H54 (cell line): Measurements from ENCODE around the gene ALS2.
"Not testable (repeated sequence)": the region's sequence is repeated elsewhere in the genome, so short reads cannot be mapped to it uniquely, and the experiment has no call there.

Source experiments
- DNase-seq: peaks from one replicate; pipeline ENCODE4 v3.0.0; 2011; ENCODE audit warnings: low spot score, mixed read lengths; ENCODE audit not compliant: insufficient read length
- FAIRE-seq: peaks from 3 replicates; lab custom pipeline; 2011; peaks lifted over from hg19 to GRCh38; lab: Jason Lieb, UNC
- POLR2A ChIP-seq: IDR thresholded peaks from 2 replicates; pipeline ENCODE4 v1.6.1; 2011; ENCODE audit warnings: low read depth, mild to moderate bottlenecking, low read length

The ALS2 gene

DNA sequence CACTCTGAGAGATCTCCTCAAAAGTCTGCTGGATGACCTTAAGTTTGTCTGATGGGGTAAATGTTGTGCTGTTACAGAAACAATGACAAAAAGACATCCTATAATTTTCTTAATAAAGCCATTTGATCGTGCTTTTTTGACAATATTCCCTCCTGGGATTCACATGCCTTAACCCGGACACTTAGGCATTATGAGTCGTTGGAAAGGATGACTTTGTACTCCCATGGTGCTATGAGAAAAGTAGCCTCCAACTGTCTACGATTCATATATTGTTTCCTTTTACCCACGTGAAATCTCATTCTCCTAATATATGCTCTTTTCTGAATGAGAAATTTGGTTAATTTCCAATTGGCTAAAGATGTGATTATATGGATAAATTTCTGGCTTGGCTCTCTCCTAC, 76.2 kb downstream of the ALS2 start:
- TF ChIP-seq POLR2A, result no peak
- peak; percentile 74 for FAIRE-seq
- no peak for DNase-seq

DNA sequence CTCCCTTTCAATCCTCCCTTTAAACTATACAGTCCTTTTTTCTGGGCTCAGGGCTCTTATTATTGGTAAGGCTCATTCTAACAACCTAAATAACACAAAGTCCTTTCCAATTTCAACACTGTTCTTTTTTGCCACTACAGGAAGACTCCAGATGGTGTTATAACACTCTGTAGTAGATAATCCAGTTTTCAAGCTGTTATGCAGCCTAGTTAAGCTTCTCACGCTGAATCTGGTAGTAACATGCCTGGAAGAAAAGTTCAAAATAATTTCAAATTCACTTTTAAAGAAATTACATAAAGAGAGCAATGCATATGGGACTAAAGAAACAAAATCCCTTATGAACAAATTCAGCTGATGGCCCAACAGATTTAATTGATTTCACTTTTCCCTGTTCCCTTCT, 79.1 kb downstream of the ALS2 start:
- no peak for FAIRE-seq
- no peak for DNase-seq
- no peak for TF ChIP-seq POLR2A

DNA sequence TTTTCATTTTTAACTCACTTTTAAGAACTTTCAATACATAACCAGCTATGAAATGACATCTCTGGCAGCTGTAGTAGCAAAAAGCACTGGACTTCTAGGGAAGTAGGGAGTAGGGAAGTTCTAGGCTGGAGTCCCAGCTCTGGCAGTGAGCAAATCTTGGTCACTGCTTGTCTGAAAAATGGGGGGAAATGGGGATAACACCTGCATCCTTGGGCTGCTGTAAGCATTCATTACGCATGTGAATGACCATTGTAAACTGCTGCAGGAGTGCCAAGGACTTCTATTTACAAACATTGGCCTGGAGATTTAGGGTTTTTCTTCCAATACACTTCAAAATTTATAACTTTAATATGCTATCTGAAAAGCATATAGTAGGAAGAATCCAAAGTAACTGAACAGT, 81.3 kb downstream of the ALS2 start:
- peak; percentile 6 for FAIRE-seq
- DNase-seq, result no peak
- no peak for TF ChIP-seq POLR2A

DNA sequence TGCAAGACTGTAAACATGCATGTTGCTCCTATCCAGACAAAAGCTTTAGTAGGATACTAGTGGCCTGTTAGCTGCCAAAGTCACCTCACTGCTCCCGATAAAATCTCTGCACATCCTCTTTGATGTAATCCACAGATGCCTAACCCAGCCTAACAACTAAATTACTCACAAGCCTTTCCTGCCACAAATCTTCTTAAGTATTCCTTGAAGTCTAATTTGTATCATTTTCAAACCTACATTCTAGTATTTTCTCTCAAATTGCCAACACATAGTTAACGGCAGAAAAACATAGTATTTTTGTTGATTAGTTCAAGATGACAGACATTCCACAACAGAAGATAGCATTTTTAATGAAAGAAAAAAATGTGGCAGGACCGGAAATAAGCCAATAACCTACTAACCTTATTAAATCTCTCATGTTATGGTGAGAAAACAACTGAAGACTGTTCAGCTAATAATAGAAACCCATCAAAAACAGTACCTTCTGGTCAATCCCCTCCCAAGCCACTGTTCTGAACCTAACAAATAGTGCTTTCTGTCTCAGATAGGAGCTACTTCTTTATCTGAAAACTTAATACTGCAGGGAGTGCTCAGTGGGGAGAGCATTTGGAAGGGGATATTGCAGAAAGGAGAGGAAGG, 82.0 kb downstream of the ALS2 start, which contains the start of gene MPP4:
TSS of gene MPP4 (minus strand) at position 57 of the 639 bp plus-strand sequence. CDS start 4,690 bp downstream, outside the sequence.
- DNase-seq, result no peak
- no peak for TF ChIP-seq POLR2A
- FAIRE-seq, result peak; percentile 84

DNA sequence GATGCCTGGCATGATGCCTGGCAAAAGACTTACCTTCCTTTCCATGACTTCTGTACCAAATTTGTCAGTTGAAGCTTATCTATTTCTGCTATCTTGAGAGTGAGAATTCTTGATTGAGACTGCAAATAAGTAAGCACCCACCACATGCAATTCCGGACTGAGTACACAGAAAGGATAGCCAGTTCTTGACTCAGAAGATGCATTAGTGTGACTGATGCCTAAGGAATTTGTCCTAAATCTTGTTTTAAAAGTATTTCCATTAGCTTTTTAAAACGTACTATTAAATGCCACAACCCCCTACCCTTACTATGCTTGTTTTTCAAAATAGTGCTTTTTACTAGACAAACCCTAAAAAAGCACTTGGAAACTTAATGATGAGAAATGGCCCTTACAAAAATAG, 82.8 kb downstream of the ALS2 start:
- FAIRE-seq (peak; percentile 60), DNase-seq (peak; percentile 17)

DNA sequence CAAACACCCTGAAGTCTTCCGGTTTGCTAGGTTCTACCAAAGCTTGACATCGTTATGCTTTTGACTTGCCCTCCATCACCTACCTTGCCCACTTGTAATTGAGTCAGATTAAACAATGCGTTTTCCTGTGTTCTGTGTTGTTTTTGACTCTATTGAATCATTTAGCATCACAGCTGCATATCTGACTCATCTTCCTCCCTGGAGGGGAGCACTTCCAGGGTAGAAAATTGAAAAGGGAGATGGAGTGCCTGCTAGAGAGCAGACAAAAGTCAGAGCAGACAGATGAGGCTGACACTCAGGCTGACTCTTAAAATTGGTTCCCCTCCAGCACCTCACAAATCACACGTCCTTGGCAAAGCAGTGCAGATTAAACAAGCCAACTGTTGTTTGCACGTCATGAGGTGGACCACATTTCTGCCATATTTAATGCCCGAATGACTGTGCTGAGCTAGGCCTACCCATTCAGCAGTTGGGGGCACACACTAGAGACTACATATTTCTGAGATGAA, 84.5 kb downstream of the ALS2 start:
- no peak for TF ChIP-seq POLR2A
- DNase-seq (peak; percentile 30), FAIRE-seq (peak; percentile 97)

More for the DNA sequence above, 82.8 kb downstream of the ALS2 start:
- TF ChIP-seq POLR2A, result no peak

DNA sequence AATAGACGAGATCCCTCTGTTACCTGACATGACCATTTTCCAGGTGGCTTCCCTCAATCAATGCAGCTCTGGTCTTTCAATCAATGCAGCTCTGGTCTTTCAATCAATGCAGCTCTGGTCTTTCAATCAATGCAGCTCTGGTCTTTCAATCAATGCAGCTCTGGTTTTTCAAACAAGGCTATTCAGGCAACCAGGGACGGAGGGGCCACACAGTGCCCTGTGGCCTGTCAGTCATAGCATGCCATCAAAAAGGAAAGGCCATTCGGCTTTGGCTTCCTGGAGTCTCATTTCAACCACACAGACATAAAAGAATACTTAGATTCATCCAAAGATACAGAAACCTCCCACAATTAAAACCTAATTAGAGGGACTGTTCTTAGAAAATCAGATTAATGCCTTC, 95.6 kb downstream of the ALS2 start:
- no peak for TF ChIP-seq POLR2A
- FAIRE-seq (no peak), DNase-seq (no peak)

DNA sequence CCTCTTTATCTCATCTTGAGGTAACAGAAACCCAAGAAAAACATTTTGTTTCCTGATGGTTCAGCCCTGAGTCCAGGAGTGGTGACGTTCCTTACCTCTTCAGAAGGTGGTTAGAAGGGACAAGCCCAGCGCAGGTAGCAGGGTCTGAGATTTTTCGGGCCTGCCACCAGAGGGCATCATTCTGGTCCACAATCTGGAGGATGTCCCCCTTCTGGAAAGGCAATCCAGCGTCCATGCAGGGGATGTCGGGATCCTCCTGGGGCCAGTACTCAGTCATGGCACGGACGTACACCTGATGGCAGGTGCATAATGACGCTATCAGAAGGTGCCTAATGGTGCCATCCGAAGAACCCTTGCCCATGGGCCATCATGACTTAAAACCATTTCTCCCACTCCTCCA, 100.0 kb downstream of the ALS2 start:
- peak; percentile 23 for DNase-seq
- no peak for TF ChIP-seq POLR2A
- FAIRE-seq, result peak; percentile 65

DNA sequence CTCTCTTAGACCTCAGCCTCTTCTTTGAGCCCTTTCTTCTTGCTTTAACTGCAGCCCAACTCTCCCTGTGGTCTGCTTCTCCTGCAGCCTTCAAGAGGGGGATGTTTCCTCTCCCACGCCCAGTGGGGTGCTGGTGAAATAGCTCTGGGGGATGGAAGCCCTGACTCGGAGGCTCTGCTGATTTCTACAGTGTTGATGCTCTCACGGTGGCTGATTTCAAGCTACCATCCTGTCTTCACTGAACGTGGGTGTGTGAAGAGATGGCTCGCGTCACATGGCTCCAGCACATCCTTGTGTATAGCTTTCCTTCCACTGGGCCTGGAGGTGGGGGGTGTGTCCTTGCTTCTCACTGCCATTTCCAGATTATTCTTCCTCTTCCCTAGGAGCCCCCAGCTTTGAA, 102.3 kb downstream of the ALS2 start:
- no peak for FAIRE-seq
- no peak for DNase-seq
- TF ChIP-seq POLR2A, result no peak

DNA sequence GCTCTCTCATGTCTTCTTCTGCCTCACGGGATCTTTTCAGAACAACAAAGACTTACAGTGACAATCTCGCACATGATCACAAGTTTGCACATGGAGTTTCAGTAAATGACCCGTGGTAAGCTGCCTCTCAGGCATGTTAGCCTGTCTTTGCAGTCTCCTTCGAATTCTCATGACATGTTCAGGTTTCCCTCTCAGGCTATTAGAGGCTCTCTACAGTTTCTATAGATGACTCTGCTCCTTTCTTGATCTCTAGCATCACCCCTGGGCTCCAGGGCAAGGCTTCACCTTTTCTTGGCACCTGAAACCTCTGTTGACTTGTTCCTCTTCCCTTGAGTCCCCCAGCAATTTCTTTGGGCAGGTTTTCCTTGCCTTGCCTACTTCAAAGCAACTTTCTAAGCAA, 105.3 kb downstream of the ALS2 start:
- FAIRE-seq (no peak), DNase-seq (no peak)
- no peak for TF ChIP-seq POLR2A

DNA sequence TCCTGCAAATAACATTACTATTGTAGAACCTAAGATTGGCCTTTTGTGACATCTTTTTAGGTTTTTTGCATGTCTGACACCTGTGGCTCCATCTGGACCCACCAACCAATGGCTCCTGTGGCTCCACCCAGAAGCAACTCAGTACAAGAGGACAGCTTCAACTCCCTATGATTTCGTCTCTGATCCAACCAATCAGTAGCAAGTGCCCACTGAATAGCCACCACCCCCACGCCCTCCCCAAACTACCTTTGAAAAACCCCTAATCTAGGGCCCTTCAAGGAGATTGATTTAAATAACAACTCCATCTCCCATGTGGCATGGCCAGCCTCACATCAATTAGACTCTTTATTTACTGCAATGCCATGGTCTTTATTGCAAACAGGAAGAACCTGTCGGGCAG, 105.9 kb downstream of the ALS2 start:
- no peak for DNase-seq
- FAIRE-seq, result no peak
- TF ChIP-seq POLR2A, result no peak

DNA sequence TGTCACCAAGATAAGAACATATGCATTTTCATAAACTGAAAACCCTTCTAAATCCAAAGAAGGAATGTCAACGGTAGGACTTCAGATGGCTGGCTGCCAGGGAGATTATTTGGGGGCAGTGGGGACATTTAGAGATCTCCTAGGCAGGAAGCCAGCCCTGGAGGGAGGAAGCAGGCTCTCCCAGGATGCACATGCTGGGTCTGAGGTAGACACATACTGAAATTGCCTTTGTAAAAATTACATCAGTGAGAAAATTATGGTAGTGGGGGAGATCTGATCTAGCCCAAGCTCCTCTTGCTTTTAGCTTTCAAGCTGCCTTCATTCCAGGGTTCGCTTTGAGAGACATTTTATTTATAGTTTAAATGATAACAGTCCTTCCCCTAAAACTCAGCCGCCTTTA, 106.4 kb downstream of the ALS2 start:
- DNase-seq (no peak), FAIRE-seq (no peak)
- no peak for TF ChIP-seq POLR2A

DNA sequence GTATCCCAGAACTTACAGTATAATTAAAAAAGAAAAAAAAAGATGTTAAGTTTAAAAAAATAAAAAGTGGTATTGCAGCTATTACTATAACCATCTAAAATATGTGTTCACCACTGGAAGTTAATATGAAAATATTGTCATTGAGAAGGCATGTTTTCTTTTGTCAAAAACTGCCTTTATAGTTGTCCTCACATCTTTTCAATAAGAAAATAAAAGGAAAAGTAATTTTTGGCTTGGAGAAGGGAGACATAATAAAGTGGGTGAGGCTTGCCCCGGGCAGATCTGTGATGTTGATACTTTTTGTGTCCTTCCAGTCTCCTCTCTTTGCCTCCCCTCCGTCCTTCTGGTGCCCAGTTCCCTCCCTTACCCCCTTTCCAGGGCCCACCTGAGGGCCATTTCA, 107.2 kb downstream of the ALS2 start:
- no peak for TF ChIP-seq POLR2A
- DNase-seq (no peak), FAIRE-seq (no peak)

DNA sequence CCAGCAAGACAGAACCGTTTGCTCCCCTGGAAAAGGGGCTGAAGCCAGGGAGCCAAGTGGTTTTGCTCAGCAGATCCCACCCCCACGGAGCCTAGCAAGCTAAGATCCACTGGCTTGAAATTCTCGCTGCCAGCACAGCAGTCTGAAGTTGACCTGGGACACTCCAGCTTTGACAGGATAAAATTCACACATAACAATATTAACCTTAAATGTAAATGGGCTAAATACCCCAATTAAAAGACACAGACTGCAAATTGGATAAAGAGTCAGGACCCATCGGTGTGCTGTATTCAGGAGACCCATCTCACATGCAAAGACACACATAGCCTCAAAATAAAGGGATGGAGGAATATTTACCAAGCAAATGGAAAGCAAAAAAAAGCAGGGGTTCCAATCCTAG, 109.5 kb downstream of the ALS2 start:
- not testable (repeated sequence) for DNase-seq, FAIRE-seq

DNA sequence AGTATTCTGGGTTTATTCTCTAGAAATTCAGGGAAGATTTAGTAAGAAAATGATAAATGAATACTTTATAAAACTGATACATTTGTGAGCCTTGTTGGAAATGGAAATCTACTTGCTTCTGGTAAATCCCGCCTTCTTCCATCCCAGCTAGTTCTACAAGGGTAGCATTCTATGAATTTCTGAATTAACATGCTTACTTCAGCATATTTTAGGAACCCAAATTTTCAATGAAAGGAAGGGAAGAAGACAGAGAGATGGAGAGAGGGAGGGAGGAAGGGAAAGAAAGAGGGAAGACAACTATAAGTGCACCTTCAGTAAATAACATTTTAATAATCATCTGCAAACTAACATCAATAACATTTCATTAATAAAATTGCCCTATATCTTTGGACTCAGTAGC, 110.9 kb downstream of the ALS2 start:
- no peak for TF ChIP-seq POLR2A
- FAIRE-seq (no peak), DNase-seq (no peak)

DNA sequence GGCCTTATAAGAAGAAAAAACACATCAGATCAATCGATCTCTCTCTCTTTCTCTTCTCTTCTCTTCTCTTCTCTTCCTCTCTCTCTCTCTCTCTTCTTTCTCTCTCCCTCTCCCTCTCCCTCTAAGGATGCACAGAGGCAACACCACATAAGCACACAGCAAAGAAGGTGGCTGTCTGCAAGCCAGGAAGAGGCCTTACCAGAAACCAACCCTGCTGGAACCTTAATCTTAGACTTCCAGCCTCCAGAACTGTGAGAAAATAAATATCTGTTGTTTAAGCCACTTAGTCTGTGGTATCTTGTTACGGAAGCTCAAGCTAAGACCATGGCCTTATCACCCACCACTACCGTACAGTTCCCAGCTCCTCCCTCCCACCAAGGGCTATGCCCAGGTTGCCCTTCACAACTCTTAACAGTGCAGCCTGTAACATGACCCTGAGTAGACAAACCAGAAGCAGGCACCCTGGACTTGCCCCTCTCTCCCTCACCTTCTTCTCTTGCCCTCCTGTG, 112.3 kb downstream of the ALS2 start:
- TF ChIP-seq POLR2A, result no peak
- FAIRE-seq (no peak), DNase-seq (no peak)
